GM21529 (cell line): Measurements from ENCODE around the gene AMDHD1.
"Not testable (repeated sequence)": the region's sequence is repeated elsewhere in the genome, so short reads cannot be mapped to it uniquely, and the experiment has no call there.

Experiments used
- ATAC-seq: cut with Tn5 transposase; IDR thresholded peaks from one replicate; pipeline ENCODE4 v1.9.1; 2021; ENCODE audit not compliant: unreplicated experiment

Gene AMDHD1

DNA sequence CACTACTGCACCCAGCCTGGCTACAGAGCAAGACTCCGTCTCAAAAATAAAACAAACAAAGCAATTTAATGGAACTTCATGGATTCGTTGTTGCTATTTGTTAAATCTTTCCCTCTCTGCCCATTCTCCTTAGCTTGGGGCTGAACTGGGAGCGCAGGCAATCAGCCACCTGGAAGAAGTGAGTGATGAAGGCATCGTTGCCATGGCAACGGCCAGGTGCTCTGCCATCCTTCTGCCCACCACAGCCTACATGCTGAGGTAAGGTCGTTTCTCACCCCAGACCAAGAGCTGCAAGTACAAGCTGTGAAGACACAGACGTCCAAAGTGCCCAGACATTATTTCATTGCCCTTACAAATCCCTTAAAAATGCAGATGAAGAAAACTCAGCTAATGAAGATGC lies 19.1 kb downstream of the AMDHD1 start:
- no peak for ATAC-seq

GRCh38 chr12:95963096-95963495 lies 20.0 kb downstream of the AMDHD1 start:
- no peak for ATAC-seq

GRCh38 chr12:95966287-95966870 lies 23.2 kb downstream of the AMDHD1 start:
- no peak for ATAC-seq

DNA sequence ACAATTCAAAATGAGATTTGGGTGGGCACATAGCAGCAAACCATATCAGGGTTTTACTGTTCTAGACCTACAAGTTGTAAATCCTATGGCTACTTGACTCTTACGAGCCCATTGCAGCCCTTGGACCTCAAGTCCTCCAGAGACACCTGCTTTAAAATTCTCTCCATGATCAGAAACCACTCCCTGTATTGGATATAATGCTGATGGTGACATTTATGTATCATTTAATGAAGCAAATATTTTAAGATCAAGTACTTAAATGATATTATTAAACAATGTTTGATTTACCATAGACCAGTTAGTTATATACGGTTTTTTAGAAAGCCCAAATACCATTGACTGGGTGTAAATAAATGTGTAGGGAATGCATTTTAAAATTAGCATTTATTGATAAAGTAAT lies 24.2 kb downstream of the AMDHD1 start:
- no peak for ATAC-seq

DNA sequence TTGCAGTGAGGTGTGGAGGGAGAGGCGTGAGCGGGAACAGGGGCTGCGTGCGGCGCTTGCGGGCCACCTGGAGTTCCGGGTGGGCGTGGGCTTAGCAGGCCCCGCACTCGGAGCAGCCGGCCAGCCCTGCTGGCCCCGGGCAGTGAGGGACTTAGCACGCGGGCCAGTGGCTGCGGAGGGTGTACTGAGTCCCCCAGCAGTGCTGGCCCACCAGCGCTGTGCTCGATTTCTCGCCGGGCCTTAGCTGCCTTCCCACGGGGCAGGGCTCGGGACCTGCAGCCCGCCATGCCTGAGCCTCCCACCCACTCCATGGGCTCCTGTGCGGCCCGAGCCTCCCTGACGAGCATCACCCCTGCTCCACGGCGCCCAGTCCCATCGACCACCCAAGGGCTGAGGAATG lies 26.0 kb downstream of the AMDHD1 start:
- not testable (repeated sequence) for ATAC-seq

GRCh38 chr12:95970905-95971304 lies 27.8 kb downstream of the AMDHD1 start:
- no peak for ATAC-seq

DNA sequence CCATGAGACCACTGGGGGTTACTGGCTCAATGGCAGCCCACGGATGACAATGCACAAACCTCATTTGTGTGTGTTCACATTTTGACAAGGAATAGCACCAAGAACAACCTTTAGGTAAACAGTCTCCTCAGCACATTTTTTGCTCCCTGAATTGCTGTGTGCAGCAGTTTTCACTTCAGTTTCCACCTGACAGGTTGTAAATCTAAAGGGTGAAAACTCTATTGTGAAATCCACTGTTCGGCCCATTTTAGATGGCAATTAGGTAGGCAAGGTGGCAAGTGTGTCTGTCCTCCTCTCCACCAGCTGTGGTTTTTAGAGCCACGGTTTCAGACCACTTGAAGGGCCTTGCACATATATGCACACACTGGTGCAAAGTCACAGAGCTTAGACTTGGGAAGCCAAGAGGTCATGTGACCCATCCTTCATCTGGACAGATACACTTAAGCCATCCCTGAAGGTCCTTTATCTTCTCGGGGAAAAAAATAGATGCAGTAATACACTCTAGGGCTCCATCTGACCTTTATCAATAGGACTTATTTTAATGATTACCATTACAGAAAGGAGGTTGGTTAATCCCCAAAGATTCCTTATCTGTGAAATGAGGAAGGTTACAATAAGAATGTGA lies 29.8 kb downstream of the AMDHD1 start:
- ATAC-seq = no peak

DNA sequence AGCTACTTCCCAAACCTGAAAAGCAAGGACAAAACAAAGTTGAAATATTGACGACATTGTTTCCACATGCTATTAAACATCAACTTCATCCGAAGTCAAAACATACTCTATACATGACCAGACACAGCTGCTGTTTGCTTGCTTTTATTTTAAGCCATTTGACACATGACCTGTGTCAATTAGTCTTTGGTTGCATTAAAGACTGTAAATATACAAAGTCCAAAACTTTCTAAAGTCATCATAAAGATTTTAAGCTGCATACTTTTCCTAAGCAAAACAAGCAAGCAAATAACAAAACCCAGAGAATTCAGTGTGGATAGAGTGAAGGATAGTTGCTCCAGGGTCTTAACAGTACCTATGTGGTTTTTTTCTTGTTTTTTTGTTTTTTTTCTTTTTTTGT lies 31.2 kb downstream of the AMDHD1 start:
- no peak for ATAC-seq

DNA sequence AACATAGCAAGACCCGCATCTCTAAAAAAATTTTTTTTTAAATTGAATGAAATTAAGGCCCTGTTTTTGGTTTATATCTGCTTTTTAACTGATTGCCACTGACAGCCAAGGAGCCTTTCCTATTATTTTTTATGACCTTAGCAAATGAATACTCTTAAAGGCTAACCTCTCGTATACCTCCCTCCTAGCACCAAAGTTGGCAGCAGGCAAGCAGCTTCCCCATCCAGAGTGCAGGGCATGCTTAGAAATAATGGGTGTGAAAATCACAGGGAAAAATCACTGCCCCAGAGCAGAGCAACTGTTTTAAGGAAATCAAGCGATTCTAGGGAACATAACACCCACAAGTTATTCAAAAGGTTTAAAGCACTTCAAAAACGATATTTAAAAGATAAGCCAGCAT lies 32.4 kb downstream of the AMDHD1 start:
- no peak for ATAC-seq

DNA sequence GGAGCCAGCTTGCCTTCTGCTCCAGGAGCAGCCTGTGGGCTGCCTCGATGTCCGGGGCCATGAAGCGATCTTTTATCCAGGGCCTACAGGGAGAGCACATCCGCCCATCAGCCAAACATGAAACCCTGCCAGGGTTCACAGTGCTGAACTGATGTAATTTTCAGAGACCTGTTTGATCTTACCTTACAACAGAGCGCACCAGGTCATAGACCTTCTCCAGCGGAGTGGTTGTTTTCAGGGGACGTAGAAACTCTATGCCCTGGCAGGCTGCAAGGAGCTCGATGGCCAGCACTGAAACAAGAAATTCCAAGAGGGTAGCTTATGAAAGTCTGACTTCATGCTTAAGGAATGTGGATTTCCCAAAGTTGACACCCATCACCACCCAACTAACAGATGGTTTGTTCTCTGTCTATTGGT lies 33.3 kb downstream of the AMDHD1 start:
- ATAC-seq = no peak

- ATAC-seq = no peak
These were observed 34.7 kb downstream of the AMDHD1 start for GRCh38 chr12:95977764-95978305.

DNA sequence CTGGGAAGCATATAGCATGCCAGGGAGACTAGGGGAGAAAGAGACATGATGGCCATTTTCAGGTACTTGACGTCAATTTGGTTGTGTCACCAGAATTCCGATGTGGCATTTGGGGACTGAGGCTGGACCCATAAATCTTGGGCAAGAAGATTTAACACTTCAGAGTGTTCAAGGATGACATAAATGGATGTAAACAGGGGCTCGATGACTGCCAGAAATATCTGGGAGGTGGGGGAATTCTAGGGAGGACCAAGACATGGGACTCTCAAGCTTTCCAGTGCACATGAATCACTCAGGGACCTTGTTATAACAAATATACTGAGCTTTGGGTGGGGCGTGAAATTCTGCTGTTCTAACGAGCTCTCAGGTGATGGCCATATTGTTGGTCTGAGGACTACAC lies 35.2 kb downstream of the AMDHD1 start:
- ATAC-seq = no peak

GRCh38 chr12:95978774-95979173 lies 35.6 kb downstream of the AMDHD1 start:
- ATAC-seq = no peak

DNA sequence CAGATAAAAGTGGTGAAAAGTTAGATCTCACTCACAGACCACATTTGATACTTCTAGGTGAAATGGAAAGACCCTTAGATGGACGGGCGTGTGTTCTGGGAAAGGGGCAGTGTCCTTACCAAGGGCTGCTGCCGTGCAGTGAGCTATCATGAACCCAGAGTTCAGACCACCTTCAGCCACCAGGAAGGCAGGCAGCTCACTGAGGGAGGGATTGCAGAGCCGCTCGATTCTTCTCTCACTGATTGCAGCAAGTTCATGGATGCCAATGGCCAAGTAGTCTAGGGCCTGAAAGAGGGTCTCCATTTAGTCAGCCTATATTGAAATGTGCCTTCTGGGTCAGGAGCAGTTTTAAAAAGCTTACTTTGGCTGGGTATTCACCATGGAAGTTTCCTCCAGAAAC lies 37.3 kb downstream of the AMDHD1 start:
- ATAC-seq = no peak

DNA sequence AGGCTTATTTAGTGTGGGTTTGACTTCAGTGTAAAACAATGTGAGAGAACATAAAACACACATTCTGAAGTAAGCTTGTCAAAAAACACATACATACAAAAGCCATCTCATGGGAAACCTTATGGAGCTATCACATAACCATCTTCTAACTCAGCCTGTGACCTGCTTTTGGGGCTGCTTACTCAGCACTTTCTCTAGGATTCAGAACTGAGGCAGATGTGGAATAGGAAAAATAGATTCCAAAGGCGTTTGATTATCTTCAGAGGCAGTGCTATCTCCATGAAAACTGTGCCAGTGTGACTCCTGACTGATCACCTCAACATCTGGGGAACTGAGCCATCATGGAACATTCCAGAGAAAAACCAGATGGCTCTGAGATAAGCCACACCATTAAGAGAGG lies 39.5 kb downstream of the AMDHD1 start:
- no peak for ATAC-seq

DNA sequence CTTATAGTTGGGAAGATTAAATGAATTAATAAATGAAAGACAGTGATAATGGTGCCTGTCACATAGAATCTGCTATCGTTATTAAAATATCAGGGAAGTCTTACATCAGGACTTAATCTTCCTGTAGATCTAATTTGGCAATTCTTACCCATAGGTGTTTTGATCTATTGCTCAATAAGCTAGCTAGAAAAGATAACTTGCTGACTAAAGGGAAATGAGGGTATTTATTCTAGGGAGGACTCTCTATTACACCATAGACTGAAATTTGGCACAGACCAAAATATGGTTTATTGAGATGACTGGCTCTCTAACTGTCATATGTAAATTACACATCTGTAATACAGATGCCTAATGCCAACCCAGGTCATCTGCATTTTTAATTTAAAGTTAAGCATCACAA lies 41.6 kb downstream of the AMDHD1 start:
- no peak for ATAC-seq

DNA sequence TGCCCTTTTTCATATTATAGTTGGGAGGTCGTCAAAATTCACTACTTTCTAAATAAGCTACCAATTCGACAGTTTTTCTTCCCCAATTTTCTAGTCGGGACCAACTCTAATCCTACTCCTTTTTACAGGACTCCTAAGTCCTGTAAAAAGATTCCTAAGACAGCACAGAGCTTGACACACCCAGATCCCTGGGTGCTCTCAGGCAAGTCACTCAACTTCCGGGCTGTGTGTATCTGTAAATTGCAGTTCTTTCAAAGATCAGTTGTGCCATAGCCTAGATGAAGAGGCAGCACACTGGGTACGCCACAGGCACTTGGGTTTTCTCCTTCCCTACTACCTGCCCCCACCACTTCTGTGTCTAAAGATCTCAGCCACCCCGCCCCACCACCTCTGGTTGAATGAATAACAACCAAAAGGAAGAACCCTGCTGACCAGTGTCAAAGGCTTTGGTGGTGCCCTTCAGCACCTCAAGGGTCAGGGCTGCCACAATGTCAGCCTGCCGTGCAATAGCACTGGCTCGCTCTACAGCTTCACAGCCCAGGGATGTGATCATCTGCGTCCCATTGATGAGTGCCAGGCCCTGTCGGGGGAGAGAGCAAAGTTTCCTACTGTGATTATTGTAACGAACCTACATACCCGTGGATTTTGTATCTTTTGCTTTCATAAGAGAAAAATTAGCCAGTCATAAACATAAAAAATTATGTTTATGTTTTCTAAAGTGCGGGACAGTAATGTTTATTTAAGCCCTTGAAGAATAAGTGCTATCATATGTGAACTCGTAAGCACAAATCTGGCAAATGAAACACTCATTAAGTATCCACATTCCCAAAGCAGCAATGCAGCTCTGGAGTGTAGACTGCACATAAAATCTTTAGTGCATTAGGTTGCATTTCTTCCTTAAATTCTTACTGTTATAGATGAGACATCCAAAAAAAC lies 43.8 kb downstream of the AMDHD1 start:
- ATAC-seq = no peak

DNA sequence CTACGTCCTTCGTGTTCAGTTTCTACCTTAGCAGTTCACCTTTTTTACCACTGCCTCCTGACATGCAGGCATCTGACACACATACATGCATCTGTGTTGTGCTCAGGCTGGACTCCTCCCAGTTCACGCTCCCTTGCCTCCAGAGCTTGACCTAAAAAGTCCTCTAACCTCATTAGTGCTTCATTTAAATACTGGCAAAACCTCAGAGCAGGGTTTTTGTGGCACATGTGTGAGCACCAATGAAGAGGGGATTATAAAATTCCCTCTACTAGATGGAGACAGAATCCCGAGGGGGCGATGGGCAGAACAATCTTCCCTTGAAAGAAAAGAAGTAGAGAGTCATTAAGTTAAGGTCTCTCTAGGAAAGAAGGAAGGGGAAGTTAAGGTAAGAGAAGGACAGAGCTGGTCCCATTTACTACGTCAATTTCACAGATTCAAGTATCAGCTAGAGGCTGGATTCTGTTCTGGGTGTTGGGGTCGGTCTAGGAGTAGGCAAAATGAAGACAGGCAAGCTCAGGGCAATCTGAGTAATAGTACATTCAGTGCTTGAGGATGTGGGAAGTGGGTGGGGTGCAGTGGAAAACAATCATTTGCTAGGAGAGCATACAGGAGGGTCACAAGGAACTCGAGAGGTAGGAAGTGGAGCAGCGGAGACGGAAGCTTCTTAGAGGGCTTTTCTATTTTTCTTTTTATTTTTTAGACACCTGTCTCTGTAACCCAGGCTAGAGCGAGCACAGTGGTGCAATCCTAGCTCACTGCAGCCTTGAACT lies 45.6 kb downstream of the AMDHD1 start:
- ATAC-seq = no peak

GRCh38 chr12:95989504-95990123 lies 46.5 kb downstream of the AMDHD1 start:
- no peak for ATAC-seq

DNA sequence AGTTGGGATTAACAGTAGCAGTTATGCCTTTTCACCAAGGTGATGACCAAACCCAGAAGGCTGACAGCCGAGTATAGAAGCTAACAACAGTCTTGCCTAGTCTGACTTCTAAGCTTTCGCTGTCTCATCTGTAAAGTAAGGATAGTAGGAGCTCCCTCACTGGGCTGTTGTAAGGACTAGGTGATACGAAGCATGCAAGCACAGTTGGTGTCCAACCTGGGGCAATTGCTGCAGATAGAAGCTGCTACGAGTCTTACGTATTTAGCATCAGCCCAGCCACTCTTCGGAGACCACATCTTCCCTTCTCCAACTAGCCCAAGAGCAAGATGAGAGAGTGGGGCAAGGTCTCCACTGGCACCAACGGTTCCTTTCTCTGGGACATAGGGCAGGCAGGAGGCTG lies 47.0 kb downstream of the AMDHD1 start:
- ATAC-seq = no peak

DNA sequence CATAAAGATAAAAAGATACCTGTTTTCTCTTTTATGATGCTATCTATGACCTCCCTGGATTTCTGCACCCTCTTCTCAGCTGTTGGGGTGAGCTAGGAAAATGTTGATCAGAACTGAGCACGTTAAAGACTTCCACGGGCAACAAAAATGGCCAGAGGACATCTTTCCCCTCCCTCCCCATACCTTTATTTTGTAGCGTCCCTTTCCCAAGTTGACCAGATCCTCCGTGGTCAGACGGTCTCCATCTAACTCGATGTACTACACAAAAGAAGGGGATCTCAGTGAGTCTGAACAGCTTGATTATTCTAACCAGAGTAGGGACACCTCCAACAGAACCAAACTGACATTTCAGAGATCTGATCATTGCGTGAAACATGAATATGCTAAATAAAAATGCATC lies 50.8 kb downstream of the AMDHD1 start:
- no peak for ATAC-seq
